A549 (cell line): ENCODE data around the gene SYT1. TPM values are rescaled to one million over a fixed set of nuclear protein-coding genes. Genes with fewer than 3 reads are reported as not detected.

Source experiments
- ATAC-seq, 2 experiments: fragments of 200-7000 bp in 1 of 2; fragments of >200 bp in 1 of 2; cut with Nextera tagmentation in 1 of 2; cut with Tn5 transposase in 1 of 2; 3 replicates each; pipeline versions ENCODE4 v1.8.0 to v1.9.1; 2018 to 2020; ENCODE audit warnings: mild to moderate bottlenecking in 1 of 2, moderate library complexity in 1 of 2
- CTCF ChIA-PET: fragments of 300-600 bp; sonication (Branson Sonifier 250); formaldehyde crosslinking; extraction: SDS; loops from one replicate; lab custom pipeline; 2021; ENCODE audit warnings: antibody characterized with exemption, inconsistent platforms; lab: Yijun Ruan, JAX
- POLR2A ChIA-PET: fragments of 350-600 bp; formaldehyde crosslinking; extraction: SDS; loops from one replicate; lab custom pipeline; 2021; ENCODE audit warnings: antibody characterized with exemption, inconsistent platforms; lab: Yijun Ruan, JAX
- DNase-seq, 2 experiments: peaks; one replicate each; pipeline versions ENCODE4 v3.0.0 to v3.0.0-alpha.2; 2011 to 2016; ENCODE audit warnings: low read depth in 1 of 2, low spot score in 1 of 2
- FAIRE-seq: peaks from 2 replicates; lab custom pipeline; 2011; peaks lifted over from hg19 to GRCh38; lab: Jason Lieb, UNC
- H3K27ac ChIP-seq, 2 experiments: fragments of >200 bp; sonication (Bioruptor Twin); formaldehyde crosslinking; 3 replicates each; pipeline ENCODE4 v1.5.1; 2016 to 2017
- H3K4me1 ChIP-seq: fragments of >200 bp; sonication (Bioruptor Twin); formaldehyde crosslinking; 3 replicates; pipeline ENCODE4 v1.6.1; 2016
- H3K4me2 ChIP-seq: fragments of >200 bp; sonication (Bioruptor Twin); formaldehyde crosslinking; 3 replicates; pipeline ENCODE4 v1.6.1; 2016
- H3K4me3 ChIP-seq: fragments of >200 bp; sonication (Bioruptor Twin); formaldehyde crosslinking; 3 replicates; pipeline ENCODE4 v1.5.1; 2016
- H3K9me3 ChIP-seq: fragments of >200 bp; sonication (Bioruptor Twin); formaldehyde crosslinking; 3 replicates; pipeline ENCODE4 v1.6.1; 2016
- ATOH8 ChIP-seq: fragments of 250-450 bp; sonication (Bioruptor Pico); IDR thresholded peaks from 2 replicates; pipeline ENCODE4 v1.5.0; 2020; ENCODE audit warnings: low read depth, mild to moderate bottlenecking, moderate library complexity
- BCL3 ChIP-seq: fragments of >200 bp; sonication (Bioruptor Twin); formaldehyde crosslinking; IDR thresholded peaks from 3 replicates; pipeline ENCODE4 v1.6.1; 2016
- CEBPB ChIP-seq, 2 experiments: fragments of >200 bp in 1 of 2; sonication (Bioruptor Twin) in 1 of 2; formaldehyde crosslinking in 1 of 2; IDR thresholded peaks; 2 replicates each; pipeline ENCODE4 v1.6.1; 2012 to 2016
- CHD2 ChIP-seq: fragments of 150-350 bp; IDR thresholded peaks from 2 replicates; pipeline ENCODE4 v1.6.1; 2014; ENCODE audit warnings: low read length; ENCODE audit not compliant: partially characterized antibody
- EP300 ChIP-seq, 2 experiments: fragments of >200 bp; sonication (Bioruptor Twin); formaldehyde crosslinking; IDR thresholded peaks; 2 replicates in 1 of 2; 3 replicates in 1 of 2; pipeline ENCODE4 v1.6.1; 2016 to 2017
- HOXA7 ChIP-seq: fragments of 250-450 bp; sonication (Bioruptor Pico); IDR thresholded peaks from 2 replicates; pipeline ENCODE4 v1.5.0; 2020; ENCODE audit warnings: mild to moderate bottlenecking, moderate library complexity
- JUNB ChIP-seq: fragments of >200 bp; sonication (Bioruptor Twin); formaldehyde crosslinking; IDR thresholded peaks from 2 replicates; pipeline ENCODE4 v1.6.1; 2016
- KDM1A ChIP-seq: fragments of 200-600 bp; sonication (generic); IDR thresholded peaks from 2 replicates; pipeline ENCODE4 v1.6.1; 2016; ENCODE audit warnings: low read depth, mild to moderate bottlenecking
- MAFK ChIP-seq: fragments of 450-650 bp; IDR thresholded peaks from 2 replicates; pipeline ENCODE4 v1.6.1; 2014; ENCODE audit not compliant: partially characterized antibody
- NFE2L2 ChIP-seq: fragments of 150-350 bp; conservative IDR thresholded peaks from 2 replicates; pipeline ENCODE4 v1.6.1; 2014; ENCODE audit warnings: low read length
- POLR2A ChIP-seq: IDR thresholded peaks from 2 replicates; pipeline ENCODE4 v1.6.1; 2012; ENCODE audit warnings: mild to moderate bottlenecking, low read length
- RAD21 ChIP-seq, 2 experiments: fragments of >200 bp in 1 of 2; sonication (Bioruptor Twin) in 1 of 2; formaldehyde crosslinking in 1 of 2; IDR thresholded peaks in 1 of 2; conservative IDR thresholded peaks in 1 of 2; 2 replicates in 1 of 2; 3 replicates in 1 of 2; pipeline ENCODE4 v1.6.1; 2012 to 2018; ENCODE audit warnings: inconsistent platforms in 1 of 2
- RFX5 ChIP-seq: fragments of 450-650 bp; IDR thresholded peaks from 2 replicates; pipeline ENCODE4 v1.7.1; 2014; ENCODE audit warnings: antibody characterized with exemption, mild to moderate bottlenecking, moderate library complexity
- RNF2 ChIP-seq: fragments of 200-600 bp; sonication (generic); IDR thresholded peaks from 2 replicates; pipeline ENCODE4 v1.6.1; 2016; ENCODE audit warnings: low read depth, mild to moderate bottlenecking, antibody characterized with exemption, moderate library complexity, borderline replicate concordance
- USF2 ChIP-seq: fragments of 450-650 bp; IDR thresholded peaks from 2 replicates; pipeline ENCODE4 v1.6.1; 2014; ENCODE audit warnings: antibody characterized with exemption
- ZFP36 ChIP-seq: fragments of 450-650 bp; IDR thresholded peaks from 2 replicates; pipeline ENCODE4 v1.6.1; 2014; ENCODE audit warnings: borderline replicate concordance; ENCODE audit not compliant: partially characterized antibody
- ZNF302 ChIP-seq: fragments of 250-450 bp; sonication (Bioruptor Pico); IDR thresholded peaks from 2 replicates; pipeline ENCODE4 v1.9.0; 2021; ENCODE audit warnings: inconsistent platforms, mild to moderate bottlenecking, moderate library complexity
- WGBS: methylation state at CpG from one replicate; pipeline ENCODE4 v1.1.6; 2017; ENCODE audit errors: missing lambda C conversion rate; 5-methylcytosine and 5-hydroxymethylcytosine counted together
- polyA plus RNA-seq, 4 experiments: library from polyadenylated mRNA; depleted of rRNA in 3 of 4; stranded (reverse); fragments of >200 nt; fragmentation: RNase III in 1 of 4; extraction: RNeasy Plus Mini Kit Qiagen cat#74134 plus additional on column Dnase treatment in 1 of 4; gene quantifications; 2 replicates in 3 of 4; 3 replicates in 1 of 4; pipeline ENCODE4 v1.2.3, GENCODE V29; 2011 to 2017
- TF ChIP-seq, protein P1 (sequence below): fragments of 200-600 bp; sonication (generic); IDR thresholded peaks from 2 replicates; pipeline ENCODE4 v1.6.1; 2016; ENCODE audit warnings: antibody characterized with exemption, mild to moderate bottlenecking, moderate library complexity
- TF ChIP-seq, protein P2 (sequence below): fragments of >200 bp; sonication (Bioruptor Twin); formaldehyde crosslinking; IDR thresholded peaks from 2 replicates; pipeline ENCODE4 v1.6.1; 2016

SYT1 gene
- polyA plus RNA-seq, 2 of the 4 experiments (the other 2 are of a cell fraction) = 11.7 to 39.6 TPM

DNA sequence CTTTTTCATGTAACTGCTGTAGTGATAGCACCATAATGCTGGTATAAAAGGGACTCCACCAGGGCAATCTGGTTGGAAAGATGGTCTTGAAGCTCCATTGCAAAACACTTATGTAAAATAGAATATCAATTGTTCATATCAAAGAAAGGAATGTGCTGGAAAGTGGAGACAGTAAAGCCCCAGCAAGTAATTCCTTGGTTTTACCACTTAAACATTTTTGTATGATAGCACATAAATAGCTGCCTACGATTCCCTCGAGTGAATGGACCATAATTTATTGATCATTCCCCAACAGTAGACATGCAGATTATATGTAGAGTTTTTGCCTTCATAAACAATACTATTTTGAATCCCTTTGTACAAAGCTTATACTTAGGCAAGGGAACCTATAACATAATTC is 550.7 kb downstream of the SYT1 start:
- no peak for TF ChIP-seq POLR2A
- TF ChIP-seq, protein P1, sequence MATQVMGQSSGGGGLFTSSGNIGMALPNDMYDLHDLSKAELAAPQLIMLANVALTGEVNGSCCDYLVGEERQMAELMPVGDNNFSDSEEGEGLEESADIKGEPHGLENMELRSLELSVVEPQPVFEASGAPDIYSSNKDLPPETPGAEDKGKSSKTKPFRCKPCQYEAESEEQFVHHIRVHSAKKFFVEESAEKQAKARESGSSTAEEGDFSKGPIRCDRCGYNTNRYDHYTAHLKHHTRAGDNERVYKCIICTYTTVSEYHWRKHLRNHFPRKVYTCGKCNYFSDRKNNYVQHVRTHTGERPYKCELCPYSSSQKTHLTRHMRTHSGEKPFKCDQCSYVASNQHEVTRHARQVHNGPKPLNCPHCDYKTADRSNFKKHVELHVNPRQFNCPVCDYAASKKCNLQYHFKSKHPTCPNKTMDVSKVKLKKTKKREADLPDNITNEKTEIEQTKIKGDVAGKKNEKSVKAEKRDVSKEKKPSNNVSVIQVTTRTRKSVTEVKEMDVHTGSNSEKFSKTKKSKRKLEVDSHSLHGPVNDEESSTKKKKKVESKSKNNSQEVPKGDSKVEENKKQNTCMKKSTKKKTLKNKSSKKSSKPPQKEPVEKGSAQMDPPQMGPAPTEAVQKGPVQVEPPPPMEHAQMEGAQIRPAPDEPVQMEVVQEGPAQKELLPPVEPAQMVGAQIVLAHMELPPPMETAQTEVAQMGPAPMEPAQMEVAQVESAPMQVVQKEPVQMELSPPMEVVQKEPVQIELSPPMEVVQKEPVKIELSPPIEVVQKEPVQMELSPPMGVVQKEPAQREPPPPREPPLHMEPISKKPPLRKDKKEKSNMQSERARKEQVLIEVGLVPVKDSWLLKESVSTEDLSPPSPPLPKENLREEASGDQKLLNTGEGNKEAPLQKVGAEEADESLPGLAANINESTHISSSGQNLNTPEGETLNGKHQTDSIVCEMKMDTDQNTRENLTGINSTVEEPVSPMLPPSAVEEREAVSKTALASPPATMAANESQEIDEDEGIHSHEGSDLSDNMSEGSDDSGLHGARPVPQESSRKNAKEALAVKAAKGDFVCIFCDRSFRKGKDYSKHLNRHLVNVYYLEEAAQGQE = no peak
- H3K4me2 ChIP-seq = peak overlapping the region; percentile 39; the same call in 2 of the 3 replicates
- H3K27ac ChIP-seq = peak overlapping the region; percentile 28 to 64; a peak in 5 of 6 replicates
- H3K9me3 ChIP-seq = no peaks in the 10 kb centered on the region
- WGBS = 78% methylated on average over 2 of the region's 2 CpGs
- ATAC-seq (no peak), DNase-seq (no peak), FAIRE-seq (peak; percentile 61)
- peaks cover 21% of the 10 kb centered on the region for H3K4me1 ChIP-seq
- no peak overlapping the region for H3K4me3 ChIP-seq
- ChIA-PET POLR2A (interaction anchor here (1.2 kb wide), 1 partner anchor 276 kb away, joined by 3 read pairs; the partner anchor contains the start of gene PAWR), CTCF (interaction anchor here (0.8 kb wide), 1 partner anchor 436 kb away, joined by 3 read pairs; no protein-coding TSS in a partner anchor)

GRCh38 chr12:79415746-79416435 is 551.3 kb downstream of the SYT1 start:
- ChIA-PET CTCF (interaction anchor here (0.8 kb wide), 1 partner anchor 436 kb away, joined by 3 read pairs; no protein-coding TSS in a partner anchor), POLR2A (interaction anchor here (1.2 kb wide), 1 partner anchor 275 kb away, joined by 3 read pairs; the partner anchor contains the start of gene PAWR)
- peak overlapping the region; percentile 39; the same call in 2 of the 3 replicates for H3K4me2 ChIP-seq
- ATAC-seq (no peak), FAIRE-seq (no peak), DNase-seq (peak in 1 of 2 experiments; percentile 31)
- H3K27ac ChIP-seq = peak overlapping the region; percentile 28 to 64; a peak in 5 of 6 replicates
- H3K9me3 ChIP-seq = no peaks in the 10 kb centered on the region
- no peak for TF ChIP-seq RFX5
- no peak for TF ChIP-seq HOXA7 (CRISPR knock-in tag)
- TF ChIP-seq NFE2L2 = no peak
- peak; percentile 60 for TF ChIP-seq MAFK
- TF ChIP-seq CHD2 = no peak
- TF ChIP-seq RNF2 = no peak
- TF ChIP-seq ZNF302 (CRISPR knock-in tag) = no peak
- TF ChIP-seq, protein P2, sequence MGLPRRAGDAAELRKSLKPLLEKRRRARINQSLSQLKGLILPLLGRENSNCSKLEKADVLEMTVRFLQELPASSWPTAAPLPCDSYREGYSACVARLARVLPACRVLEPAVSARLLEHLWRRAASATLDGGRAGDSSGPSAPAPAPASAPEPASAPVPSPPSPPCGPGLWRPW = no peak
- no peak for TF ChIP-seq KDM1A
- no peak for TF ChIP-seq ZFP36
- no peak for TF ChIP-seq ATOH8 (CRISPR knock-in tag)
- TF ChIP-seq BCL3 = no peak
- TF ChIP-seq JUNB = no peak
- no peak for TF ChIP-seq CEBPB (IDR thresholded peaks at IDR 0.05)
- TF ChIP-seq USF2 = peak; percentile 75
- no peak for TF ChIP-seq EP300 (IDR thresholded peaks at IDR 0.05)
- TF ChIP-seq RAD21 (conservative IDR thresholded peaks at IDR 0.05 in 1 of 2, IDR thresholded peaks at IDR 0.05 in 1 of 2) = no peak
- WGBS = 45% methylated on average over 5 of the region's 5 CpGs
- H3K4me3 ChIP-seq = no peak overlapping the region
- peaks cover 26% of the 10 kb centered on the region for H3K4me1 ChIP-seq
